NT2/D1 (cell line): ENCODE measurements around the gene ADGRA3.

ENCODE experiments used
- YY1 ChIP-seq: IDR thresholded peaks from 2 replicates; pipeline ENCODE4 v1.6.1; 2011; ENCODE audit not compliant: insufficient read length, insufficient read depth
- ZNF274 ChIP-seq: IDR thresholded peaks from 2 replicates; pipeline ENCODE4 v1.6.1; 2011; ENCODE audit warnings: mild to moderate bottlenecking, low read depth, low read length

DNA sequence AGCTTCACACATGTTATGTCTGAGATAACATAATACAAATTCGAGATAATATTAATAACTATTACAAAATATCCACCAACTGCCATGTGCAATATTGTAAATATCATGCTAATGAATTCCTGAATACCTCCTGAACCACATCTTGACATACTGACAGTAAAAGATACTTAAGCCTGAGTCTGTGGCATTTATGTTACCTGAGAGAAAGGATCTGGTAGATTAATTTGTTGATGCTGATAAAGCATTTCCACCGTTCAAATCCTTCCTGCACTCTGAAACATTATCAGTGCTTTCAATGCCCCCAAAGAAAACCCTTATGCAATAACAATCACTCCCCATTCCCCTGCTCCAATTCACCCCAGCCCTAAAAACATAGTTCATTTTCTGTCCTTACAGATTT, 38.8 kb upstream of the ADGRA3 start:
- TF ChIP-seq ZNF274 (no peak), YY1 (no peak)
